Mucosa of descending colon (tissue), 3 donors: Measurements from ENCODE around the gene CENPX. TPM values are rescaled to one million over a fixed set of nuclear protein-coding genes. Genes with fewer than 3 reads are reported as not detected.

Experiments used
- ATAC-seq: fragments of 200-7000 bp; cut with Tn5 transposase; one replicate; pipeline ENCODE4 v1.9.1; 2020; ENCODE audit warnings: mild to moderate bottlenecking, moderate library complexity
- DNase-seq, 3 donors: peaks; one replicate each; pipeline ENCODE4 v3.0.0-alpha.2; 2020
- H3K36me3 ChIP-seq: fragments of 200-600 bp; one replicate; pipeline ENCODE4 v1.8.0; 2021; ENCODE audit warnings: low read depth, mild to moderate bottlenecking
- H3K4me1 ChIP-seq: fragments of 200-600 bp; one replicate; pipeline ENCODE4 v1.8.0; 2021; ENCODE audit warnings: low read depth, mild to moderate bottlenecking
- H3K4me3 ChIP-seq: fragments of 200-600 bp; one replicate; pipeline ENCODE4 v1.8.0; 2021; ENCODE audit warnings: mild to moderate bottlenecking
- H3K9me3 ChIP-seq: fragments of 200-600 bp; one replicate; pipeline ENCODE4 v1.8.0; 2021; ENCODE audit warnings: mild to moderate bottlenecking
- CTCF ChIP-seq: fragments of 200-600 bp; IDR thresholded peaks from one replicate; pipeline ENCODE4 v1.8.0; 2022; ENCODE audit warnings: antibody characterized with exemption, mild to moderate bottlenecking
- intact Hi-C, 2 donors: fragments of 100-400 bp; cut with DNase I in 1 of 2; cut with micrococcal nuclease in 1 of 2; formaldehyde crosslinking; loops; one replicate each; pipeline versions ENCODE4 v1.11.0 to v1.11.1; 2022; cut with DNase I, micrococcal nuclease
- total RNA-seq, 3 donors: library from RNA; stranded (reverse); fragmentation: NEBNext Ultra II Directional in 2 of 3; extraction: Animal tissue kit (Norgen Biotek cat#: 25700) in 2 of 3; gene quantifications; one replicate each; pipeline versions ENCODE4 v1.2.1 to v1.2.4, GENCODE V29; 2021 to 2023
- donor health status: DM: no; HTN: no; CAD: no; lungs with moderate emphysema.
- donor health status: DM: no; HTN: no; CAD: no.
- donor health status: DM: no; HTN: yes; CAD: no.

CENPX gene
- total RNA-seq, 3 donors from 2014 or later = 76.3 to 114 (median 81.3) TPM

GRCh38 chr17:82025401-82026107 is 2.9 kb upstream of the CENPX start:
- no peak for ATAC-seq
- TF ChIP-seq CTCF = no peak
- Histone ChIP-seq H3K9me3 (no peaks in the 10 kb centered on the region), H3K4me1 (peaks cover 26% of the 10 kb centered on the region), H3K4me3 (no peak overlapping the region), H3K36me3 (no peaks in the 10 kb centered on the region)
- intact Hi-C loops = no loop called here
- no peak for DNase-seq

DNA sequence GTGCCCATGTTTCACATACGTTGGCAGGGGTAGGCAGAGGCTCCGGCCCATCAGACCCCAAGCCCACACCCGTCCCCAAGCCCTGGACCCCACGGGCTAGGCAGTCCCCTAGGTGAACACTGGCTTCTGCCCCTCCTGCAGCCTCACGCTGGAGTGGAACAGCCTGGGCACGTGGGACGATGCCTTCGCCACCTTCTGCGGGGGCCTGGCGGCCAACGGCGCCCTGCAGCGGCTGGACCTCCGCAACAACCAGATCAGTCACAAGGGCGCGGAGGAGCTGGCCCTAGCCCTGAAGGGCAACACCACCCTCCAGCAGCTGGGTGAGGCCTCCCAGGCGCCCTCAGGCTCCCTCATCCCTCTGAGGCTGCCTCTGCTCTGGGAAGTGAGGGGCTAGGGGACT is 2.2 kb upstream of the CENPX start:
- H3K4me1 ChIP-seq = peaks cover 24% of the 10 kb centered on the region

GRCh38 chr17:82023447-82024241 is 966 bp upstream of the CENPX start:
- DNase-seq = peak in 1 of 3 donors; percentile 74
- intact Hi-C loops = no loop called here
- TF ChIP-seq CTCF = no peak
- Histone ChIP-seq H3K4me1 (peaks cover 26% of the 10 kb centered on the region), H3K9me3 (no peaks in the 10 kb centered on the region), H3K4me3 (peak overlapping the region; percentile 37), H3K36me3 (no peaks in the 10 kb centered on the region)
- ATAC-seq = peak; percentile 12

More for the DNA sequence above, 2.2 kb upstream of the CENPX start:
- intact Hi-C loops = no loop called here
- ATAC-seq = no peak
- Histone ChIP-seq H3K4me3 (no peak overlapping the region), H3K9me3 (no peaks in the 10 kb centered on the region), H3K36me3 (no peaks in the 10 kb centered on the region)
- TF ChIP-seq CTCF = no peak
- DNase-seq = no peak

- intact Hi-C loops = no loop called here
Observed at GRCh38 chr17:82022981-82023446, 336 bp upstream of the CENPX start, which contains the start of gene LRRC45. LRRC45 (plus strand) TSS chr17:82023305; CDS start chr17:82023644, 339 bp downstream.

DNA sequence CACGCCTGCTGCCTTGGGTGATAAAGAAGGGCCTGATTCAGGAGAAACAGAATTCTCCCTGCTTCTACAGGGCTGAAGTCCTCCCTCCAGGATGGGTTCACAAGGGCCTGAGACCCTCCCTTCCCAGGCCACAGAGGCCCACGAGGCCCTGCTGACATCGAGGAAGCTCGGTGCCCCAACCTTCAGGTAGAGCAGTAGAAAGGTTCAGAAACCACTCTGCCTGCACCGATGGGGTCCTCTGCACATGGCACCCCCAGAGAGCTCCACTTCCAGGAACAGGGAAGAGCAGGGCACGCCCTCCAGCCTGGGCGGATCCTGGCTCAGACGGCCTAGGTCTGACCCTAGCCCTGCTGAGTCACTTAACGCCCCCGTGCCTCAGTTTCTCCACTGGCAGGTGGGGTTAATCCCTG is 773 bp downstream of the CENPX start:
- ATAC-seq (peak; percentile 30), DNase-seq (peak; percentile 61 to 80 (median 73))
- Histone ChIP-seq H3K4me1 (peaks cover 26% of the 10 kb centered on the region), H3K36me3 (no peaks in the 10 kb centered on the region), H3K4me3 (peak overlapping the region; percentile 92), H3K9me3 (no peaks in the 10 kb centered on the region)
- no peak for TF ChIP-seq CTCF
- intact Hi-C loops = no loop called here

More at GRCh38 chr17:82022981-82023446, 336 bp upstream of the CENPX start, which contains the start of gene LRRC45:
- ATAC-seq = peak; percentile 90
- peak; percentile 100 for DNase-seq
- Histone ChIP-seq H3K9me3 (no peaks in the 10 kb centered on the region), H3K4me1 (peaks cover 26% of the 10 kb centered on the region), H3K4me3 (peak within 1 kb of the TSS; percentile 92), H3K36me3 (no peaks in the 10 kb centered on the region)
- no peak for TF ChIP-seq CTCF
